MM.1S (cell line): ENCODE data around the gene TIMP1.

ENCODE experiments used
- DNase-seq: peaks from one replicate; pipeline ENCODE4 v3.0.0-alpha.2; 2015
- H2AFZ ChIP-seq: fragments of 300-600 bp; sonication (generic); 2 replicates; pipeline ENCODE4 v1.6.0; 2016; ENCODE audit warnings: antibody characterized with exemption, low read length
- H3F3A ChIP-seq: fragments of 300-600 bp; sonication (generic); 2 replicates; pipeline ENCODE4 v1.6.1; 2016; ENCODE audit warnings: mild to moderate bottlenecking, antibody characterized with exemption, low read length, moderate library complexity, mixed read lengths; ENCODE audit not compliant: insufficient read depth
- H3K27ac ChIP-seq: fragments of 300-600 bp; sonication (generic); 2 replicates; pipeline ENCODE4 v1.5.1; 2016; ENCODE audit warnings: mild to moderate bottlenecking, low read length
- H3K27me3 ChIP-seq: fragments of 300-600 bp; sonication (generic); replicated peaks from 2 replicates; pipeline ENCODE4 v1.6.0; 2016; ENCODE audit warnings: low read length; ENCODE audit not compliant: insufficient read depth
- H3K36me3 ChIP-seq: fragments of 300-600 bp; sonication (generic); replicated peaks from 2 replicates; pipeline ENCODE4 v1.6.1; 2016; ENCODE audit warnings: mild to moderate bottlenecking, low read length, mixed read lengths; ENCODE audit not compliant: insufficient read depth
- H3K4me1 ChIP-seq: fragments of 300-600 bp; sonication (generic); 2 replicates; pipeline ENCODE4 v1.6.1; 2016; ENCODE audit warnings: low read length, mixed read lengths
- H3K4me2 ChIP-seq: fragments of 300-600 bp; sonication (generic); 2 replicates; pipeline ENCODE4 v1.6.0; 2016; ENCODE audit warnings: low read depth, low read length
- H3K4me3 ChIP-seq: fragments of 300-600 bp; sonication (generic); 2 replicates; pipeline ENCODE4 v1.5.1; 2016; ENCODE audit warnings: low read length, mixed read lengths
- H3K79me2 ChIP-seq: fragments of 300-600 bp; sonication (generic); 2 replicates; pipeline ENCODE4 v1.6.1; 2016; ENCODE audit warnings: mixed run types, low read length, mixed read lengths
- H3K9ac ChIP-seq: fragments of 300-600 bp; sonication (generic); 2 replicates; pipeline ENCODE4 v1.6.1; 2016; ENCODE audit warnings: low read length, mixed read lengths
- H3K9me2 ChIP-seq: fragments of 300-600 bp; sonication (generic); replicated peaks from 2 replicates; pipeline ENCODE4 v1.6.1; 2016; ENCODE audit warnings: mild to moderate bottlenecking, low read length, mixed read lengths; ENCODE audit not compliant: insufficient read depth
- H3K9me3 ChIP-seq: fragments of 300-600 bp; sonication (generic); replicated peaks from 2 replicates; pipeline ENCODE4 v1.6.1; 2016; ENCODE audit warnings: mild to moderate bottlenecking, low read length, mixed read lengths; ENCODE audit not compliant: insufficient read depth
- H4K20me1 ChIP-seq: fragments of 300-600 bp; sonication (generic); 2 replicates; pipeline ENCODE4 v1.6.1; 2016; ENCODE audit warnings: mild to moderate bottlenecking, low read length, moderate library complexity, mixed read lengths; ENCODE audit not compliant: insufficient read depth
- CTCF ChIP-seq: fragments of 300-600 bp; sonication (generic); IDR thresholded peaks from 2 replicates; pipeline ENCODE4 v1.5.1; 2016; ENCODE audit warnings: antibody characterized with exemption, low read length, mixed read lengths
- EZH2 ChIP-seq: fragments of 300-600 bp; sonication (generic); optimal IDR thresholded peaks from 2 replicates; pipeline ENCODE3; 2017; ENCODE audit warnings: low read depth, mild to moderate bottlenecking, antibody characterized with exemption, low read length, mixed read lengths
- EZH2phosphoT487 ChIP-seq: fragments of 300-600 bp; sonication (generic); IDR thresholded peaks from 2 replicates; pipeline ENCODE4 v1.6.1; 2018; ENCODE audit warnings: antibody characterized with exemption, low read length

The TIMP1 gene

GRCh38 chrX:47560179-47560933, 21.9 kb upstream of the TIMP1 start:
- Histone ChIP-seq H2AFZ (peak overlapping the region; percentile 30; the same call in 1 of the 2 replicates), H3F3A (no peaks in the 10 kb centered on the region), H3K4me3 (peak overlapping the region; percentile 91), H3K9ac (peak overlapping the region; percentile 73), H3K4me1 (no peaks in the 10 kb centered on the region), H3K79me2 (peaks cover 27% of the 10 kb centered on the region), H3K9me3 (no peaks in the 10 kb centered on the region), H3K27me3 (no peaks in the 10 kb centered on the region), H3K4me2 (peak overlapping the region; percentile 64), H3K36me3 (no peaks in the 10 kb centered on the region), H4K20me1 (no peaks in the 10 kb centered on the region), H3K27ac (peak overlapping the region; percentile 45; the same call in 1 of the 2 replicates), H3K9me2 (no peaks in the 10 kb centered on the region)
- TF ChIP-seq EZH2phosphoT487, result no peak
- TF ChIP-seq CTCF, result no peak
- TF ChIP-seq EZH2, result no peak
- no peak for DNase-seq

GRCh38 chrX:47560934-47561658, 21.1 kb upstream of the TIMP1 start, which contains the start of gene ARAF:
Gene ARAF, plus strand, starts transcription at chrX:47561205. Its CDS starts 1,763 bp downstream, at chrX:47562968.
- Histone ChIP-seq H2AFZ (peak within 1 kb of the TSS; percentile 30; the same call in 1 of the 2 replicates), H3F3A (no peaks in the 10 kb centered on the region), H3K9ac (peak within 1 kb of the TSS; percentile 95), H3K9me2 (no peaks in the 10 kb centered on the region), H3K4me3 (peak within 1 kb of the TSS; percentile 91), H3K79me2 (peaks cover 27% of the 10 kb centered on the region), H3K4me1 (no peaks in the 10 kb centered on the region), H3K4me2 (peak within 1 kb of the TSS; percentile 78), H3K36me3 (no peaks in the 10 kb centered on the region), H3K27me3 (no peaks in the 10 kb centered on the region), H3K27ac (peak within 1 kb of the TSS; percentile 88), H4K20me1 (no peaks in the 10 kb centered on the region), H3K9me3 (no peaks in the 10 kb centered on the region)
- TF ChIP-seq EZH2phosphoT487 (no peak), CTCF (no peak), EZH2 (no peak)
- DNase-seq, result peak; percentile 98

GRCh38 chrX:47561659-47562151, 20.5 kb upstream of the TIMP1 start:
- no peaks in the 10 kb centered on the region for H3K9me2 ChIP-seq
- no peaks in the 10 kb centered on the region for H4K20me1 ChIP-seq
- H3K27ac ChIP-seq, result no peak overlapping the region; the same call in 1 of the 2 replicates
- H2AFZ ChIP-seq, result no peak overlapping the region
- TF ChIP-seq EZH2phosphoT487, result no peak
- TF ChIP-seq EZH2, result no peak
- peak overlapping the region; percentile 95; the same call in 1 of the 2 replicates for H3K9ac ChIP-seq
- peaks cover 27% of the 10 kb centered on the region for H3K79me2 ChIP-seq
- H3K4me3 ChIP-seq, result peak overlapping the region; percentile 91
- no peaks in the 10 kb centered on the region for H3K9me3 ChIP-seq
- H3K4me1 ChIP-seq, result no peaks in the 10 kb centered on the region
- DNase-seq, result no peak
- H3F3A ChIP-seq, result no peaks in the 10 kb centered on the region
- H3K36me3 ChIP-seq, result no peaks in the 10 kb centered on the region
- H3K27me3 ChIP-seq, result no peaks in the 10 kb centered on the region
- H3K4me2 ChIP-seq, result peak overlapping the region; percentile 78
